Adrenal gland (tissue), 12 donors: ENCODE results near the gene WASHC2C. TPM values are rescaled to one million over a fixed set of nuclear protein-coding genes. Genes with fewer than 3 reads are reported as not detected.
"Not testable (repeated sequence)": the region's sequence is repeated elsewhere in the genome, so short reads cannot be mapped to it uniquely, and the experiment has no call there.

Experiments used
- DNase-seq, 7 donors: peaks; one replicate each; pipeline ENCODE4 v3.0.0-alpha.2; 2019 to 2020
- H3K27ac ChIP-seq, 5 donors: fragments of 200-600 bp; sonication (generic) in 4 of 5; 1 replicate in 3 of 5; 2 replicates in 2 of 5; pipeline versions ENCODE4 v1.5.1 to v1.8.0; 2016 to 2020; ENCODE audit warnings: mild to moderate bottlenecking in 1 of 5
- H3K27me3 ChIP-seq: fragments of 200-600 bp; 2 replicates; pipeline ENCODE4 v1.8.0; 2021
- H3K36me3 ChIP-seq, 2 donors: fragments of 200-600 bp; replicated peaks in 1 of 2; 1 replicate in 1 of 2; 2 replicates in 1 of 2; pipeline versions ENCODE4 v1.5.1 to v1.8.0; 2018 to 2022
- H3K4me1 ChIP-seq, 2 donors: fragments of 200-600 bp; replicated peaks in 1 of 2; 1 replicate in 1 of 2; 2 replicates in 1 of 2; pipeline versions ENCODE4 v1.5.1 to v1.8.0; 2018 to 2021
- H3K4me3 ChIP-seq, 4 donors: fragments of 200-600 bp; sonication (generic) in 3 of 4; one replicate each; pipeline ENCODE4 v1.5.1; 2016 to 2018
- H3K9me3 ChIP-seq, 3 donors: fragments of 200-600 bp; sonication (generic) in 1 of 3; replicated peaks in 1 of 3; 1 replicate in 2 of 3; 2 replicates in 1 of 3; pipeline versions ENCODE4 v1.5.1 to v1.8.0; 2016 to 2021
- CTCF ChIP-seq, 6 experiments: fragments of 450-650 bp in 4 of 6; fragments of 200-600 bp in 2 of 6; sonication (generic) in 1 of 6; IDR thresholded peaks; 1 replicate in 5 of 6; 2 replicates in 1 of 6; pipeline versions ENCODE4 v1.5.1 to v1.8.0; 2016 to 2021; ENCODE audit warnings: antibody characterized with exemption in 6 of 6, mild to moderate bottlenecking in 2 of 6, moderate library complexity in 1 of 6
- POLR2A ChIP-seq, 2 donors: fragments of 450-650 bp; IDR thresholded peaks; one replicate each; pipeline ENCODE4 v1.6.1; 2017; ENCODE audit warnings: antibody characterized with exemption in 2 of 2, mild to moderate bottlenecking in 2 of 2, moderate library complexity in 1 of 2
- WGBS, 4 donors: extraction: QIAGEN DNeasy Blood & Tissue Kit in 2 of 4; methylation state at CpG; one replicate each; pipeline versions ENCODE4 v1.1.5 to v1.1.7; 2013 to 2017; 5-methylcytosine and 5-hydroxymethylcytosine counted together
- intact Hi-C, 2 donors: fragments of 100-400 bp; cut with DNase I; formaldehyde crosslinking; loops; one replicate each; pipeline versions ENCODE4 v1.14.1 to v1.15.0; 2022 to 2023
- polyA plus RNA-seq, 3 donors: library from polyadenylated mRNA; stranded (reverse); fragments of 200-250 nt in 2 of 3; fragments of 350-450 nt in 1 of 3; fragmentation: Illumina TruSeq in 1 of 3; extraction: RNeasy Lipid Tissue Mini Kit (QIAGEN cat#74804) in 1 of 3; gene quantifications; one replicate each; pipeline ENCODE4 v1.2.3, GENCODE V29; 2013 to 2014
- small RNA-seq, 2 donors: library from RNA; depleted of rRNA; stranded (forward); fragments of <200 nt; gene quantifications; one replicate each; pipeline ENCODE3, GENCODE V24; 2016
- total RNA-seq, 9 donors: library from RNA; depleted of rRNA in 4 of 9; stranded (reverse); fragments of >200 nt in 4 of 9; fragments of 120-200 nt in 1 of 9; fragmentation: NEBNext Ultra II Directional in 1 of 9; extraction: Animal tissue kit (Norgen Biotek cat#: 25700) in 1 of 9; gene quantifications; one replicate each; pipeline versions ENCODE4 v1.1.0 to v1.2.4, GENCODE V29; 2013 to 2023
- donor health status: healthy with polysubstance abuse.
- donor health status: Bipolar disorder and iron deficiency.
- donor health status: DM: yes; HTN: yes; CAD: no.
- donor health status: DM: no; HTN: no; CAD: no.
- donor health status: DM: no; HTN: no; CAD: no.
- donor health status: DM: yes; HTN: yes; CAD: no.

WASHC2C gene
- total and polyA plus RNA-seq, 12 donors: 24.5 to 60.6 (median 36.7) TPM

DNA sequence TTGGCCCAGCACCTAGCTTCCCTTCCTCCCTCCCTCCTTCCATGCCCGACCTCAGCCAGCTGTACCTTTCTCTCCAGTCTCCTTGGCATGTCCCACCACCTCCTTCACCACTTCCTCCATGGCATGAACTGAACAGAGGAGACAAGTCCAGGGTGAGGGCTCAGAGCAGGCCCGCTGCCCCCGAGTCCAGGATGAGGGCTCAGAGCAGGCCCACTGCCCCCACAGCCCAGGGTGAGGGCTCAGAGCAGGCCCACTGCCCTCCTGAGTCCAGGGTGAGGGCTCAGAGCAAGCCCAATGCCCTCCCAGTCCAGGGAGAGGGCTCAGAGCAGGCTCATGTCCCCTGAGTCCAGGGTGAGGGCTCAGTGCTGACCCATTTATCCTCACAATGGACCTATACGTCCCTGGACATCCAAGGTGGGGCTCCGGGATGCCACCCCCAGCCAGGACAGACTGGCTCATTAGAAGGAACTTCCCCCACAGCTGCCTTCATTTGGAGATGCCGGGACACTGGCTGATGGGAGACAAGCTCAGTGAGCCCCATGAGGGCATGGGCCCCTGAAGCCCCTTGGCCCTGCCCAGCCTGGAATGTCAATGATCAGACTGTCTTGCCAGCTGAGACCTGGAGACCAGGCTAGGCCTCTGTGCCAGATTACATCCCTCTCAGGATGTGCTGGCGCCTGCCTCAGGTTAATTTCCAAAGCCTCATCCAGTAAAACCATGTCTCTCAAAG is 90.2 kb downstream of the WASHC2C start:
- Histone ChIP-seq H3K36me3 (no peaks in the 10 kb centered on the region), H3K27ac (no peak overlapping the region), H3K9me3 (no peaks in the 10 kb centered on the region), H3K27me3 (no peaks in the 10 kb centered on the region), H3K4me1 (no peaks in the 10 kb centered on the region), H3K4me3 (no peak overlapping the region)
- DNase-seq: no peak
- intact Hi-C loops: no loop called here
- no peak for TF ChIP-seq CTCF (IDR thresholded peaks at IDR 0.05)
- TF ChIP-seq POLR2A (IDR thresholded peaks at IDR 0.05): no peak
- WGBS, 4 donors: 93 to 96% (median 95%) methylated on average over 4 to 7 of the region's 7 CpGs

DNA sequence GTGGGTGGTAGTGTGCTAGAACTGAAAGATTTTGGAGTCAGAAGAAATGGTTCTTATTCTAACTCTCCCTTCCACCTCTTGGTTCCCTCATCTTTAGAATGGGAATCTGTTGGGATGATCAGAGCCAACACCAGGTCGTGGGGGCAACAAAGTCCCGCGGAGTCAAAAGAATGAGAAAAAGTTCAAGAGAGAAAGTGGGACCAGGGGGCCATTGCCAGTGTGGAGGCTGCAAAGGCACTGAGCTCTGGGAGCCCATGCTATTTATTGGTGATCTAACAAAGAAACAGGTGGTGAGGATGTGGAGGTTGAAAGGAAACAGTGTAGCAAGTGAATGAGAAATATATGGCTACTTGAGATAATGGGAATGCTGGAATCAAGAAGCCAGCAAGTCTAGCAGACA is 90.8 kb downstream of the WASHC2C start:
- no peak for TF ChIP-seq POLR2A (IDR thresholded peaks at IDR 0.05)
- no peak for TF ChIP-seq CTCF (IDR thresholded peaks at IDR 0.05)
- Histone ChIP-seq H3K27ac (no peak overlapping the region), H3K9me3 (no peaks in the 10 kb centered on the region), H3K36me3 (no peaks in the 10 kb centered on the region), H3K4me1 (no peaks in the 10 kb centered on the region), H3K27me3 (no peaks in the 10 kb centered on the region), H3K4me3 (no peak overlapping the region)
- DNase-seq: no peak
- intact Hi-C loops: no loop called here
- 84 to 95% (median 90%) methylated on average over 3 of the region's 3 CpGs for WGBS, 4 donors

DNA sequence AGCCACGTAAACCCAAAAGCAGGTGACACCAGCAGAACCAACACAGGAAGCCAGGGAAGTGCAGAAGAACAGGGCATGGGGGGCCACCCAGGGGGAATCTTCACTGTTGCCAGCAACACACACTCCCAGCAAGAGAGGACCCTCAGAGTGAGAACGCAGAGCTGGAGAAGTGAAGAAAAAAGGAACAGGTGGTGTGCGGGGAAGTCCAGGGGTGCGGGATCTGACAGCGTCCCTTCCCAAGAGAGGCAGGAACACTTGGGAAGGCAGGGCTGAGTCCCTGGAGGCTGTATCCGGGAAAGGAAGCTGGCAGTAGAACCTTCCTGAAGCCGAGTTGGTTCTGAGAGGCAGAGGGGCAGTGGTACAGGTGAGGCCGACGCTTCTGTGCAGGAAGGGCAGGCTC is 92.5 kb downstream of the WASHC2C start:
- no peak for TF ChIP-seq CTCF (IDR thresholded peaks at IDR 0.05)
- WGBS, 4 donors: 70 to 80% (median 73%) methylated on average over 7 to 9 of the region's 9 CpGs
- Histone ChIP-seq H3K4me3 (no peak overlapping the region), H3K27me3 (no peaks in the 10 kb centered on the region), H3K4me1 (no peaks in the 10 kb centered on the region), H3K36me3 (no peaks in the 10 kb centered on the region), H3K27ac (no peak overlapping the region), H3K9me3 (no peaks in the 10 kb centered on the region)
- intact Hi-C loops: no loop called here
- DNase-seq: no peak

- H3K4me3 ChIP-seq, H3K27me3 ChIP-seq, H3K27ac ChIP-seq, DNase-seq, intact Hi-C loops, H3K9me3 ChIP-seq, H3K36me3 ChIP-seq, H3K4me1 ChIP-seq: not testable (repeated sequence)
- 57 to 77% (median 62%) methylated on average over 6 of the region's 6 CpGs for WGBS, 4 donors
Observed at GRCh38 chr10:45820107-45820830, 93.2 kb downstream of the WASHC2C start.

DNA sequence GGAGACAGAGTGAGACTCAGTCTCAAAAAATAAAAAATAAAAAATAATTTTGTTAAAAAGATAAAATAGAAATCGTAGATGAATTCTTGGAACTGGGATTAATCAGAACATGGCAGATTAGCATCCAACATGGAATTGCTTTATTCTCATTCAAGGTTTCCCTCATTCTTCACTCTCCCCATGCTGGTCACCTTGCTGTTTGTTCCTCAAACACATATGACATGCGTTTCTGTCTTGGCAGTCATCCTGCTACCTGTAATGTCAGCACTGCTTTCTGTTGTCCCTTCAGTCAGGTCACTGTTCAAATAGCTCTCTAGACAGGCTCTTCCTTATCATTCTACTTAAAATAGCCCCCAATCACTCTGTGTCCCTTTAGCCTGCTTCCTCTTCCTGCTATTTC is 95.9 kb downstream of the WASHC2C start:
- H3K4me3 ChIP-seq, H3K27me3 ChIP-seq, H3K9me3 ChIP-seq, DNase-seq, H3K4me1 ChIP-seq, intact Hi-C loops, H3K36me3 ChIP-seq, H3K27ac ChIP-seq: not testable (repeated sequence)
- WGBS, 4 donors: 66 to 92% (median 80%) methylated on average over 1 to 2 of the region's 2 CpGs

Small RNA genes within 50 kb of the gene (small RNA-seq; reads per million reads assigned to genes)
- 0 reads per million in 2 donors for gene AC012044.1

Other genes starting within 250 kb of the WASHC2C start
- gene ZFAND4, start 54.5 kb upstream of the WASHC2C start, total RNA-seq: 10 to 100 TPM; 11.0 to 48.7 (median 31.4) TPM
- gene ZFAND4, start 54.5 kb upstream of the WASHC2C start, polyA plus RNA-seq: 10 to 100 TPM in 1 of 3 donors, 1 to 10 TPM in 2; 7.1 to 12.4 (median 8.5) TPM
- 10 to 100 TPM in 4 of 9 donors, 1 to 10 TPM in 5; 3.2 to 24.2 (median 8.8) TPM for gene AGAP4, start 120.2 kb downstream of the WASHC2C start, total RNA-seq
- 10 to 100 TPM in 2 of 3 donors, 1 to 10 TPM in 1; 7.7 to 49.0 (median 33.4) TPM for gene AGAP4, start 120.2 kb downstream of the WASHC2C start, polyA plus RNA-seq
- 100 to 1,000 TPM in 1 of 9 donors, 10 to 100 TPM in 8; 47.2 to 119 (median 64.2) TPM for gene TIMM23, start 245.2 kb downstream of the WASHC2C start, total RNA-seq
- 100 to 1,000 TPM in 1 of 3 donors, 10 to 100 TPM in 2; 61.2 to 135 (median 86.7) TPM for gene TIMM23, start 245.2 kb downstream of the WASHC2C start, polyA plus RNA-seq